ENCODE measurements around the gene TMEM109.

Gene TMEM109

GRCh38 chr11:60939301-60939700 lies 25.3 kb downstream of the TMEM109 start:
- Histone ChIP-seq H3K27ac (ENCODE audit: low read length) (no peak overlapping the region), H3K27me3 (ENCODE audit: low read depth, low read length) (no peaks in the 10 kb centered on the region), H3K9me3 (ENCODE audit: control insufficient read depth in 1 of 2, low read length in 2 of 2) (no peaks in the 10 kb centered on the region), H3K36me3 (ENCODE audit: control insufficient read depth in 1 of 2, insufficient read depth in 2 of 2, low read length in 2 of 2) (peaks cover 30 to 61% of the 10 kb centered on the region in 2 donors), H3K4me1 (ENCODE audit: control insufficient read depth in 1 of 2, insufficient read depth in 2 of 2, low read length in 2 of 2) (no peaks in the 10 kb centered on the region), H3K4me3 (ENCODE audit: low read depth in 1 of 2, low read length in 2 of 2) (no peak overlapping the region)

- peaks cover 30 to 64% of the 10 kb centered on the region in 2 donors for H3K36me3 ChIP-seq (ENCODE audit: control insufficient read depth in 1 of 2, insufficient read depth in 2 of 2, low read length in 2 of 2)
- H3K27me3 ChIP-seq (ENCODE audit: low read depth, low read length): no peaks in the 10 kb centered on the region
Observed at GRCh38 chr11:60939855-60940254, 25.9 kb downstream of the TMEM109 start.

GRCh38 chr11:60941371-60942119 lies 27.6 kb downstream of the TMEM109 start:
- no peaks in the 10 kb centered on the region for H3K27me3 ChIP-seq (ENCODE audit: low read depth, low read length)
- no peaks in the 10 kb centered on the region for H3K9me3 ChIP-seq (ENCODE audit: control insufficient read depth in 1 of 2, low read length in 2 of 2)
- no peak overlapping the region for H3K27ac ChIP-seq (ENCODE audit: low read length)
- no peak overlapping the region for H3K4me3 ChIP-seq (ENCODE audit: low read depth in 1 of 2, low read length in 2 of 2)
- peaks cover 30 to 74% of the 10 kb centered on the region in 2 donors for H3K36me3 ChIP-seq (ENCODE audit: control insufficient read depth in 1 of 2, insufficient read depth in 2 of 2, low read length in 2 of 2)
- H3K4me1 ChIP-seq (ENCODE audit: control insufficient read depth in 1 of 2, insufficient read depth in 2 of 2, low read length in 2 of 2): peaks cover 0 to 5% of the 10 kb centered on the region in 2 donors

More at GRCh38 chr11:60939855-60940254, 25.9 kb downstream of the TMEM109 start:
- no peaks in the 10 kb centered on the region for H3K9me3 ChIP-seq (ENCODE audit: control insufficient read depth in 1 of 2, low read length in 2 of 2)
- H3K4me1 ChIP-seq (ENCODE audit: control insufficient read depth in 1 of 2, insufficient read depth in 2 of 2, low read length in 2 of 2): no peaks in the 10 kb centered on the region
- no peak overlapping the region for H3K4me3 ChIP-seq (ENCODE audit: low read depth in 1 of 2, low read length in 2 of 2)
- no peak overlapping the region for H3K27ac ChIP-seq (ENCODE audit: low read length)

- Histone ChIP-seq H3K4me3 (ENCODE audit: low read depth in 1 of 2, low read length in 2 of 2) (no peak overlapping the region), H3K27me3 (ENCODE audit: low read depth, low read length) (no peaks in the 10 kb centered on the region), H3K36me3 (ENCODE audit: control insufficient read depth in 1 of 2, insufficient read depth in 2 of 2, low read length in 2 of 2) (peaks cover 30 to 77% of the 10 kb centered on the region in 2 donors), H3K4me1 (ENCODE audit: control insufficient read depth in 1 of 2, insufficient read depth in 2 of 2, low read length in 2 of 2) (peaks cover 0 to 5% of the 10 kb centered on the region in 2 donors), H3K9me3 (ENCODE audit: control insufficient read depth in 1 of 2, low read length in 2 of 2) (no peaks in the 10 kb centered on the region), H3K27ac (ENCODE audit: low read length) (no peak overlapping the region)
Observed at GRCh38 chr11:60942219-60942618, 28.3 kb downstream of the TMEM109 start.

- Histone ChIP-seq H3K4me3 (ENCODE audit: low read depth in 1 of 2, low read length in 2 of 2) (no peak overlapping the region), H3K27ac (ENCODE audit: low read length) (no peak overlapping the region), H3K27me3 (ENCODE audit: low read depth, low read length) (no peaks in the 10 kb centered on the region), H3K4me1 (ENCODE audit: control insufficient read depth in 1 of 2, insufficient read depth in 2 of 2, low read length in 2 of 2) (peaks cover 0 to 11% of the 10 kb centered on the region in 2 donors), H3K9me3 (ENCODE audit: control insufficient read depth in 1 of 2, low read length in 2 of 2) (no peaks in the 10 kb centered on the region), H3K36me3 (ENCODE audit: control insufficient read depth in 1 of 2, insufficient read depth in 2 of 2, low read length in 2 of 2) (peaks cover 30 to 72% of the 10 kb centered on the region in 2 donors)
Observed at GRCh38 chr11:60942970-60943565, 29.1 kb downstream of the TMEM109 start.

- H3K27me3 ChIP-seq (ENCODE audit: low read depth, low read length): no peaks in the 10 kb centered on the region
- H3K36me3 ChIP-seq (ENCODE audit: control insufficient read depth in 1 of 2, insufficient read depth in 2 of 2, low read length in 2 of 2): peaks cover 22 to 55% of the 10 kb centered on the region in 2 donors
- H3K4me3 ChIP-seq (ENCODE audit: low read depth in 1 of 2, low read length in 2 of 2): no peak overlapping the region
- no peak overlapping the region for H3K27ac ChIP-seq (ENCODE audit: low read length)
- H3K9me3 ChIP-seq (ENCODE audit: control insufficient read depth in 1 of 2, low read length in 2 of 2): no peaks in the 10 kb centered on the region
- peaks cover 0 to 12% of the 10 kb centered on the region in 2 donors for H3K4me1 ChIP-seq (ENCODE audit: control insufficient read depth in 1 of 2, insufficient read depth in 2 of 2, low read length in 2 of 2)
Observed at GRCh38 chr11:60944490-60945294, 30.7 kb downstream of the TMEM109 start.

- Histone ChIP-seq H3K36me3 (ENCODE audit: control insufficient read depth in 1 of 2, insufficient read depth in 2 of 2, low read length in 2 of 2) (peaks cover 19 to 49% of the 10 kb centered on the region in 2 donors), H3K9me3 (ENCODE audit: control insufficient read depth in 1 of 2, low read length in 2 of 2) (no peaks in the 10 kb centered on the region), H3K27me3 (ENCODE audit: low read depth, low read length) (no peaks in the 10 kb centered on the region), H3K27ac (ENCODE audit: low read length) (no peak overlapping the region), H3K4me3 (ENCODE audit: low read depth in 1 of 2, low read length in 2 of 2) (no peak overlapping the region), H3K4me1 (ENCODE audit: control insufficient read depth in 1 of 2, insufficient read depth in 2 of 2, low read length in 2 of 2) (peaks cover 0 to 12% of the 10 kb centered on the region in 2 donors)
Observed at GRCh38 chr11:60945295-60945667, 31.3 kb downstream of the TMEM109 start.

- H3K36me3 ChIP-seq (ENCODE audit: control insufficient read depth in 1 of 2, insufficient read depth in 2 of 2, low read length in 2 of 2): peaks cover 11 to 36% of the 10 kb centered on the region in 2 donors
- peaks cover 0 to 19% of the 10 kb centered on the region in 2 donors for H3K4me1 ChIP-seq (ENCODE audit: control insufficient read depth in 1 of 2, insufficient read depth in 2 of 2, low read length in 2 of 2)
- H3K9me3 ChIP-seq (ENCODE audit: control insufficient read depth in 1 of 2, low read length in 2 of 2): no peaks in the 10 kb centered on the region
- H3K4me3 ChIP-seq (ENCODE audit: low read depth in 1 of 2, low read length in 2 of 2): no peak overlapping the region
- no peak overlapping the region for H3K27ac ChIP-seq (ENCODE audit: low read length)
- H3K27me3 ChIP-seq (ENCODE audit: low read depth, low read length): no peaks in the 10 kb centered on the region
Observed at GRCh38 chr11:60946601-60947264, 32.8 kb downstream of the TMEM109 start.

- Histone ChIP-seq H3K9me3 (ENCODE audit: control insufficient read depth in 1 of 2, low read length in 2 of 2) (no peaks in the 10 kb centered on the region), H3K4me1 (ENCODE audit: control insufficient read depth in 1 of 2, insufficient read depth in 2 of 2, low read length in 2 of 2) (peaks cover 0 to 19% of the 10 kb centered on the region in 2 donors), H3K4me3 (ENCODE audit: low read depth in 1 of 2, low read length in 2 of 2) (no peak overlapping the region), H3K27me3 (ENCODE audit: low read depth, low read length) (no peaks in the 10 kb centered on the region), H3K27ac (ENCODE audit: low read length) (no peak overlapping the region), H3K36me3 (ENCODE audit: control insufficient read depth in 1 of 2, insufficient read depth in 2 of 2, low read length in 2 of 2) (peaks cover 1 to 26% of the 10 kb centered on the region in 2 donors)
Observed at GRCh38 chr11:60947700-60948099, 33.7 kb downstream of the TMEM109 start.

- Histone ChIP-seq H3K9me3 (ENCODE audit: control insufficient read depth in 1 of 2, low read length in 2 of 2) (no peaks in the 10 kb centered on the region), H3K36me3 (ENCODE audit: control insufficient read depth in 1 of 2, insufficient read depth in 2 of 2, low read length in 2 of 2) (peaks cover 0 to 20% of the 10 kb centered on the region in 2 donors), H3K4me1 (ENCODE audit: control insufficient read depth in 1 of 2, insufficient read depth in 2 of 2, low read length in 2 of 2) (peaks cover 0 to 19% of the 10 kb centered on the region in 2 donors), H3K4me3 (ENCODE audit: low read depth in 1 of 2, low read length in 2 of 2) (no peak overlapping the region), H3K27ac (ENCODE audit: low read length) (no peak overlapping the region), H3K27me3 (ENCODE audit: low read depth, low read length) (no peaks in the 10 kb centered on the region)
Observed at GRCh38 chr11:60948250-60948649, 34.3 kb downstream of the TMEM109 start.

GRCh38 chr11:60950024-60950423 lies 36.1 kb downstream of the TMEM109 start:
- Histone ChIP-seq H3K4me1 (ENCODE audit: control insufficient read depth in 1 of 2, insufficient read depth in 2 of 2, low read length in 2 of 2) (peaks cover 0 to 19% of the 10 kb centered on the region in 2 donors), H3K4me3 (ENCODE audit: low read depth in 1 of 2, low read length in 2 of 2) (peak overlapping the region; percentile 44 to 61), H3K27ac (ENCODE audit: low read length) (no peak overlapping the region)

More at GRCh38 chr11:60950024-60950423, 36.1 kb downstream of the TMEM109 start:
- H3K9me3 ChIP-seq (ENCODE audit: control insufficient read depth in 1 of 2, low read length in 2 of 2): no peaks in the 10 kb centered on the region
- no peaks in the 10 kb centered on the region for H3K27me3 ChIP-seq (ENCODE audit: low read depth, low read length)
- H3K36me3 ChIP-seq (ENCODE audit: control insufficient read depth in 1 of 2, insufficient read depth in 2 of 2, low read length in 2 of 2): peaks cover 0 to 12% of the 10 kb centered on the region in 2 donors
